Measurements from ENCODE around the gene NAA30. TPM values are rescaled to one million over a fixed set of nuclear protein-coding genes. Genes with fewer than 3 reads are reported as not detected.

The NAA30 gene
- total and polyA plus RNA-seq, 9 of the 15 experiments (the other 6 are each of a cell fraction or from before 2014, with no cell fraction given) = 2.2 to 8.0 (median 6.9) TPM

DNA sequence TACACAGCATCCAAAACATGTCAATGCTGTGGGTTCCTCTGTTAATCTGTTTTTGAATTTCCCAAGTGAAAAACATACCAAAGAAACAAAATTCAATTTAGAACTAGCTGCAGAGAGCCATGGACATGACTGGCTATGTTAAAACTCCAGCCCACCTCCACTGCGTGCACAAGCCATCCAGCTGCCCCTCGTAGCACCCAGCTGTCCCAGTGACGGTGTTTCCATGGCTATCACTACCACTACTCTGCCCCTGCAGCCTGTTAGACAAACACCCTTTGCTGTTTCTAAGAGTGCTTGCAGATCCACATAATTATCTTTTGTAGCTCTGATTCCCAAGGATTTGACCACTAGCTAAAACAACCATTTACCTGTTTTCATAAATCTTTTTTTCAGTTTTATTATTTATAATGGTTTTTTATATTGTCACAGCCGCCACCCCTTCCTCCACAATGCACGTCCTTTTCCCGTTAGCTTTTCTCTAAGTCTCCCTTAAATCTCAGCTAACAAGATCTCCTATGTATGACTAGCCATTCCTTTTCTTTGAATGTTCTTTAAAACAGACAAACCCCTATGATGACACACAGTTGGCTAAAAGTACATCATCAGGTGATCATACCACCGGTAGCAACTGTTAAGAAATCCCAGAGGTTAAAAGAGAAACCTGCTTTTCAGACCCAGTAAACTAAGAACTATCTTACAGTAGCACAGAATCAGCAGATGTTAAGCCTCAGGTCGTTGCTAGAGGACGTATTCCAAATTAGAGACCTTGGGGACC lies 37.8 kb upstream of the NAA30 start:
- Histone ChIP-seq H3K9me1 (ENCODE audit: control insufficient read depth, insufficient read depth, low read length) (no peaks in the 10 kb centered on the region), H3K9me3 (replicated peaks; ENCODE audit: control insufficient read depth, insufficient read depth, low read depth, low read length) (no peaks in the 10 kb centered on the region), H3K4me3 (no peak overlapping the region), H2AFZ (ENCODE audit: low read depth, low read length) (no peak overlapping the region), H3K9ac (ENCODE audit: insufficient read depth in 1 of 2, low read depth in 2 of 2, low read length in 2 of 2) (no peak overlapping the region), H3K4me2 (ENCODE audit: insufficient read depth, low read length) (no peak overlapping the region), H3K79me2 (ENCODE audit: control insufficient read depth, insufficient read depth, low read length) (no peaks in the 10 kb centered on the region), H3K27me3 (ENCODE audit: control insufficient read depth in 2 of 2, insufficient read depth in 2 of 2, low read length in 2 of 2) (no peaks in the 10 kb centered on the region), H3K27ac (ENCODE audit: extremely low read depth, low read depth, low read length) (no peak overlapping the region), H4K20me1 (replicated peaks; ENCODE audit: control insufficient read depth, insufficient read depth, low read length) (no peaks in the 10 kb centered on the region), H3K36me3 (ENCODE audit: control insufficient read depth, insufficient read depth, low read length) (no peaks in the 10 kb centered on the region), H3K4me1 (replicated peaks in 1 of 2; ENCODE audit: control insufficient read depth in 2 of 2, insufficient read depth in 2 of 2, low read length in 2 of 2) (no peaks in the 10 kb centered on the region)
- ATAC-seq (no peak), DNase-seq (ENCODE audit: extremely low read depth in 1 of 4, low spot score in 3 of 4) (no peak), FAIRE-seq (no peak)
- WGBS (ENCODE audit: insufficient coverage, low coverage, missing lambda C conversion rate) = 2% methylated on average over 9 of the region's 9 CpGs
- POLR2A ChIA-PET = interaction anchor here (1.6 kb wide), 1 partner anchor 11 kb away, joined by 3 read pairs; no protein-coding TSS in a partner anchor
- BruUV-seq (replicated peaks) = no TSS peak
- intact Hi-C loops (cut with micrococcal nuclease) = no loop called here
- CTCF ChIA-PET (ENCODE audit: low intra/inter-chr PET ratio) = no interaction called here
- in situ Hi-C loops (cut with MboI) = no loop called here
- TF ChIP-seq ZNF436 (CRISPR knock-in tag; IDR thresholded peaks at IDR 0.05) (no peak), RBM39 (optimal IDR thresholded peaks at IDR 0.05; ENCODE audit: low read depth, low read length) (no peak), ZNF444 (CRISPR knock-in tag; IDR thresholded peaks at IDR 0.05) (no peak), MCM3 (IDR thresholded peaks at IDR 0.05) (no peak)
- TF ChIP-seq, protein P1, sequence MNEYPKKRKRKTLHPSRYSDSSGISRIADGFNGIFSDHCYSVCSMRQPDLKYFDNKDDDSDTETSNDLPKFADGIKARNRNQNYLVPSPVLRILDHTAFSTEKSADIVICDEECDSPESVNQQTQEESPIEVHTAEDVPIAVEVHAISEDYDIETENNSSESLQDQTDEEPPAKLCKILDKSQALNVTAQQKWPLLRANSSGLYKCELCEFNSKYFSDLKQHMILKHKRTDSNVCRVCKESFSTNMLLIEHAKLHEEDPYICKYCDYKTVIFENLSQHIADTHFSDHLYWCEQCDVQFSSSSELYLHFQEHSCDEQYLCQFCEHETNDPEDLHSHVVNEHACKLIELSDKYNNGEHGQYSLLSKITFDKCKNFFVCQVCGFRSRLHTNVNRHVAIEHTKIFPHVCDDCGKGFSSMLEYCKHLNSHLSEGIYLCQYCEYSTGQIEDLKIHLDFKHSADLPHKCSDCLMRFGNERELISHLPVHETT (CRISPR knock-in tag; conservative IDR thresholded peaks at IDR 0.05 in 1 of 2, IDR thresholded peaks at IDR 0.05 in 1 of 2) = no peak
- TF ChIP-seq, protein P2, sequence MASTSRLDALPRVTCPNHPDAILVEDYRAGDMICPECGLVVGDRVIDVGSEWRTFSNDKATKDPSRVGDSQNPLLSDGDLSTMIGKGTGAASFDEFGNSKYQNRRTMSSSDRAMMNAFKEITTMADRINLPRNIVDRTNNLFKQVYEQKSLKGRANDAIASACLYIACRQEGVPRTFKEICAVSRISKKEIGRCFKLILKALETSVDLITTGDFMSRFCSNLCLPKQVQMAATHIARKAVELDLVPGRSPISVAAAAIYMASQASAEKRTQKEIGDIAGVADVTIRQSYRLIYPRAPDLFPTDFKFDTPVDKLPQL (IDR thresholded peaks at IDR 0.05; ENCODE audit: extremely low read depth, insufficient read length) = no peak
- TF ChIP-seq, protein P3, sequence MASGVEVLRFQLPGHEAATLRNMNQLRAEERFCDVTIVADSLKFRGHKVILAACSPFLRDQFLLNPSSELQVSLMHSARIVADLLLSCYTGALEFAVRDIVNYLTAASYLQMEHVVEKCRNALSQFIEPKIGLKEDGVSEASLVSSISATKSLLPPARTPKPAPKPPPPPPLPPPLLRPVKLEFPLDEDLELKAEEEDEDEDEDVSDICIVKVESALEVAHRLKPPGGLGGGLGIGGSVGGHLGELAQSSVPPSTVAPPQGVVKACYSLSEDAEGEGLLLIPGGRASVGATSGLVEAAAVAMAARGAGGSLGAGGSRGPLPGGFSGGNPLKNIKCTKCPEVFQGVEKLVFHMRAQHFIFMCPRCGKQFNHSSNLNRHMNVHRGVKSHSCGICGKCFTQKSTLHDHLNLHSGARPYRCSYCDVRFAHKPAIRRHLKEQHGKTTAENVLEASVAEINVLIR (CRISPR knock-in tag; IDR thresholded peaks at IDR 0.05) = no peak
